Ishikawa (cell line): ENCODE data around the gene TOX2.

Experiments
- CEBPB ChIP-seq: IDR thresholded peaks from 2 replicates; pipeline ENCODE4 v1.6.1; 2012
- CREB1 ChIP-seq: IDR thresholded peaks from 2 replicates; pipeline ENCODE4 v1.6.1; 2012; ENCODE audit warnings: low read depth
- EP300 ChIP-seq: IDR thresholded peaks from 2 replicates; pipeline ENCODE4 v1.6.1; 2012; ENCODE audit warnings: borderline replicate concordance
- FOXM1 ChIP-seq: IDR thresholded peaks from 2 replicates; pipeline ENCODE4 v1.6.1; 2012; ENCODE audit warnings: low read depth, borderline replicate concordance
- MAX ChIP-seq: IDR thresholded peaks from 2 replicates; pipeline ENCODE4 v1.6.1; 2012
- NFIC ChIP-seq: IDR thresholded peaks from 2 replicates; pipeline ENCODE4 v1.6.1; 2012
- RAD21 ChIP-seq: IDR thresholded peaks from 2 replicates; pipeline ENCODE4 v1.6.1; 2012; ENCODE audit warnings: low read depth
- REST ChIP-seq: IDR thresholded peaks from 2 replicates; pipeline ENCODE4 v1.6.1; 2012; ENCODE audit warnings: low read depth, mild to moderate bottlenecking
- TAF1 ChIP-seq: IDR thresholded peaks from 2 replicates; pipeline ENCODE4 v1.6.1; 2012; ENCODE audit warnings: low read depth, mild to moderate bottlenecking
- TCF12 ChIP-seq: IDR thresholded peaks from 2 replicates; pipeline ENCODE4 v1.6.1; 2012; ENCODE audit warnings: low read depth
- USF1 ChIP-seq: IDR thresholded peaks from 2 replicates; pipeline ENCODE4 v1.6.1; 2012
- YY1 ChIP-seq: IDR thresholded peaks from 2 replicates; pipeline ENCODE4 v1.6.1; 2012; ENCODE audit warnings: low read depth
- ZBTB7A ChIP-seq: IDR thresholded peaks from 2 replicates; pipeline ENCODE4 v1.6.1; 2012; ENCODE audit warnings: low read depth

GRCh38 chr20:44019638-44020335 lies 105.1 kb downstream of the TOX2 start:
- no peak for TF ChIP-seq CREB1
- TF ChIP-seq TCF12, result no peak
- no peak for TF ChIP-seq ZBTB7A
- TF ChIP-seq RAD21, result no peak
- TF ChIP-seq CEBPB, result no peak
- no peak for TF ChIP-seq TAF1
- no peak for TF ChIP-seq MAX
- TF ChIP-seq NFIC, result no peak
- no peak for TF ChIP-seq EP300
- no peak for TF ChIP-seq YY1
- TF ChIP-seq REST, result no peak
- no peak for TF ChIP-seq USF1
- TF ChIP-seq FOXM1, result no peak
